ENCODE measurements around the gene RPRD1B.

The RPRD1B gene

DNA sequence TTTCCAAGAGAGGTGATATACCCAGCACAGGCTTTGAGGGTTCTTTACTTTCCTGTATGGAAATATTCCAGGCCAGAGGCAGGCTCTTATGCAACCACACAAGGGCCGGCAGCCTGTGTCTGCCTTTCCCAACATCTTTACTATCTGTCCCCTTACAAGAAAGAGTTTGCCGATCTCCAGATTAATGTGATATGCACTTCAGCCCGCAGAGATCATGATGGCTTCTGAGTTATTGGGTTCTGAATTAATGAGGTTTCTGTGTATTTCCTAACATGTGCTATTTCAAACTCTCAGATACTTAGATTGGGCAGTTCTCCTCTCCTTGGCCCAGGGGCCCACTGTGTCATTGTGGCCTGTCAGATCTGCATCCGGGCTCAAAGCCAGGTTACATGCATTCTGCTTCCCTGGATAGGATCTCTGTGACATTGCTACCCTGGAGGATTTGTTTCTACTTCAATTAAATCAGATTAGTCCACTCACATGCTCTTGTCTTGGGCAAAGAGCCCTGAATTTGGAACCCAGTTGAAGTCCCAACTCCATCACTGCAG lies 75.0 kb downstream of the RPRD1B start:
- TF ChIP-seq CTCF (IDR thresholded peaks at IDR 0.05; ENCODE audit: control insufficient read depth, insufficient read depth, low read depth, low read length, missing control alignments), result no peak

DNA sequence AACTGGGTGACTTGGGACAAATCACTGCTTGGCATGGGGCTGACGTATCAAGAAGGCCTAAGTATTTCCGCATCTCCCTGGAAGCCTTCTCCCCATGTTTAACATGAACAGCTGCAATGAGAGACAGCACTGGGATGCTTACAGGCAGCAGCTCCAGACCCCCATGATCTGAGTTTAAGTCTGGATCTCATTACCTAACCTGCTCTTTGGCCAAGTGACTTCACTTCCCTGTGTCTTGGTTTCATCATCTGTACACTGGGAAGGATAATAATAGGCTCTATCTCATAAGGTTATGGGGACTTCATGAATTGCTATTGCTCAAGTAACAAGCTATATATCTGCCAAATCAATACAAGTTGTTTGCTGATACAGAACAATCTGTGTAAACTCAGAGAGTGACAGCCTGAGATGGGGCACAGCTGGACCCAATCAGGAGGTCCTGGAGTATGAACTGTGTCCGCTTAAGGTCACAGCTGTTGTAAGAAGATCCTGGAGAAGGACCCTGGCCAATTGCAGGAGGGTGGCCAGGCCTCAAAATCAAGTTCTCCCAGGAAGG lies 75.5 kb downstream of the RPRD1B start:
- no peak for TF ChIP-seq CTCF (IDR thresholded peaks at IDR 0.05; ENCODE audit: control insufficient read depth, insufficient read depth, low read depth, low read length, missing control alignments)
- H3K4me3 ChIP-seq (ENCODE audit: control insufficient read depth, low read depth, low read length), result no peak overlapping the region
- DNase-seq (ENCODE audit: low read depth), result no peak

More for the DNA sequence above, 75.0 kb downstream of the RPRD1B start:
- DNase-seq (ENCODE audit: low read depth), result no peak
- H3K4me3 ChIP-seq (ENCODE audit: control insufficient read depth, low read depth, low read length), result no peak overlapping the region

DNA sequence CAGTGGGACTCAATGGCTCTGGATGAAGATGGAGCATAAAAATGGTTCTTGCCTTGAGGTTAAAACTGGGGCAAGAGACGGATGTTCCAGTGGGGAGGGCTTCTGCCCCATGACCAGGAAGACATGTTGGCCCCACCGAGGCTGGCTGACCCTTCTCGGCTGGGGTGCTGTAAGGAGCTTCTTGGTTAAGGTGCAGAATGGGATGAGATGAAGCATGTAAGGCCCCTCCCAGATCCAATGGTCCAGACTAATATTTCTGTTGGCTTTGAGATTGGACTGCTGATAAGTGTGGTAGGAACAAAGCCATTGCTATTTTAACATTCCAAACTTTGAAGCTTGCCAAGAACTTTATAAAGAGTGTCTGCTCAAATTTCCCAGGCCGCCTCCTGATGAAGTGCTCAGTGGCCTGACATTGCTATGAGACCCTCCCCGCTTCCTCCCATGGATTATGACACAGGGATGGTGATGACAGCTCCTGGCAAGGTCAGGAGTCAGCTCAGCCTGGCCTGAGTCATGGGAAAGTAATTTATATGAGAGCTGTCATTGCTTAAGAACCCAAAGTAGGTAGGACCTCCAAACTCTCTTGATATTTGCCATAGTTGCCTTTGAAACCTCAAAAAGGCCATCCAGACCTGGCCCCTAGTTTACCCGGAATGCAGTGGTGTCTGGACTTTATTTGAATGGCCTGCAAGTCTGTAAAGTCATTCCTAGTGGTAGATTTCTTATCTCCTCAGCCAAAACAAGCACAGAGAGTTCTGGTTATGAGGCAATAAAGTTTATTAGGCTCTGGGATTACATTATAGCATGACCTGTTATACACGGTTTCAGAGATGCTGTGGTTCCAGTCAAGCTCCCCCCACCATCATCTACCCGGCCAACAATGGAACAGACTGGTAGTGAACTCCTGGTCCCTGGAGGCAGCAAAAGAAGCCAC lies 76.3 kb downstream of the RPRD1B start:
- DNase-seq (ENCODE audit: low read depth), result peak; percentile 99

GRCh38 chr20:38110525-38111178 lies 77.1 kb downstream of the RPRD1B start:
- no peak overlapping the region for H3K4me3 ChIP-seq (ENCODE audit: control insufficient read depth, low read depth, low read length)
- no peak for DNase-seq (ENCODE audit: low read depth)
- TF ChIP-seq CTCF (IDR thresholded peaks at IDR 0.05; ENCODE audit: control insufficient read depth, insufficient read depth, low read depth, low read length, missing control alignments), result no peak

More for the DNA sequence above, 76.3 kb downstream of the RPRD1B start:
- TF ChIP-seq CTCF (IDR thresholded peaks at IDR 0.05; ENCODE audit: control insufficient read depth, insufficient read depth, low read depth, low read length, missing control alignments), result no peak
- H3K4me3 ChIP-seq (ENCODE audit: control insufficient read depth, low read depth, low read length), result no peak overlapping the region

DNA sequence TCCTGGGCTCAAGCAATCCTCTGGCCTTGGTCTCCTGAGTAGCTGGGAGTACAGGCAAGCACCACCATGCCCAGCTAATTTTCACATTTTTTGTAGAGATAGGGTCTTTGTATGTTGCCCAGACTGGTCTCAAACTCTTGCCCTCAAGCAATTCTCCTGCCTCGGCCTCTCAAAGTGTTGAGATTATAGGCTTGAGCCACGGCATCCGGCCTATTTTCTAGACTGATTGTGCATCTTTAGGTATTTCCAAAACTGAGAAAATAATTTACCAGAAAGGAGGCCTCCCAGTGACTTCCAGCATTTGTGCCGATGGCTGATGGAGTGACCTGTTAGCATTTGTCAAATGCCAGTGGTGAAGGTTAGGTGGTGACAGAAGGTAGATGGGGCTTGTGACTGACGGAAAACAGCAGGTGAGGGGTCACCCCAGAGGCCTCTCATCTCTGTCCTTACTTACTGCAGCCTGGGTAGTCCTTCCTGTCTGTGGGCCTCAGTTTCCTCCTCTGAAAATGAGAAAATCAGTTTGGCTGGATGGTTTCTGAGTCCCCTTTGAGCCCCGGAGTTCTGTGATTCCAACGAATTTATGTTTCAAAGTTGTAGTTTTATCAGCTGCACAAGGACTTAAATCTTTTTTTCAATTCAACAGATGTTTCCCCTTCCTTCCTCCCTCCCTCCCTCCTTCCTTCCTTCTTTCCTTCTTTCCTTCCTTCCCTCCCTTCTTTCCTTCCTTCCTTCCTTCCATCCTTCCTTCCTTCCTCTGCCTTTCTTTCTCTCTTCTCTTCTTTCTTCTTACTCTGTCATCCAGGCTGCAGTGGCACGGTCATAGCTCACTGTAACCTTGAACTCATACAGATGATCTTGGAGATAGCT lies 78.1 kb downstream of the RPRD1B start:
- TF ChIP-seq CTCF (IDR thresholded peaks at IDR 0.05; ENCODE audit: control insufficient read depth, insufficient read depth, low read depth, low read length, missing control alignments), result no peak
- no peak overlapping the region for H3K4me3 ChIP-seq (ENCODE audit: control insufficient read depth, low read depth, low read length)

More for the DNA sequence above, 78.1 kb downstream of the RPRD1B start:
- no peak for DNase-seq (ENCODE audit: low read depth)

Measured in AG09309 (cell line).